Measurements from ENCODE around the gene ZNF358. TPM values are rescaled to one million over a fixed set of nuclear protein-coding genes. Genes with fewer than 3 reads are reported as not detected.

The ZNF358 gene
- total and polyA plus RNA-seq, 2 donors (not counting 1 experiment from before 2014, with no cell fraction given) = 16.7 to 26.8 TPM

- TF ChIP-seq CTCF (conservative IDR thresholded peaks at IDR 0.05 in 1 of 2, IDR thresholded peaks at IDR 0.05 in 1 of 2; ENCODE audit: low read depth in 1 of 2, low read length in 2 of 2) (no peak), EZH2 (IDR thresholded peaks at IDR 0.05; ENCODE audit: low read length, missing control alignments) (no peak)
- Histone ChIP-seq H3K9ac (ENCODE audit: insufficient read depth, low read length) (no peak overlapping the region), H4K20me1 (ENCODE audit: control insufficient read depth, extremely low read depth, insufficient read depth, low read length) (no peaks in the 10 kb centered on the region), H3K27ac (ENCODE audit: insufficient read depth, low read length) (no peak overlapping the region), H3K4me3 (replicated peaks in 1 of 4; ENCODE audit: control extremely low read depth in 1 of 4, insufficient read depth in 1 of 4, low read depth in 3 of 4, low read length in 4 of 4) (no peak overlapping the region), H3K4me1 (ENCODE audit: control insufficient read depth, extremely low read depth, insufficient read depth, low read length) (no peaks in the 10 kb centered on the region), H3K27me3 (ENCODE audit: control insufficient read depth, insufficient read depth, low read length) (no peaks in the 10 kb centered on the region), H2AFZ (ENCODE audit: low read length) (no peak overlapping the region), H3K36me3 (ENCODE audit: control insufficient read depth, insufficient read depth, low read length) (peaks cover 29% of the 10 kb centered on the region), H3K4me2 (ENCODE audit: extremely low read depth, insufficient read depth, low read length) (no peak overlapping the region), H3K79me2 (ENCODE audit: control insufficient read depth, insufficient read depth, low read length) (no peaks in the 10 kb centered on the region), H3K9me3 (ENCODE audit: control insufficient read depth, insufficient read depth, low read depth, low read length) (no peaks in the 10 kb centered on the region)
- no peak for DNase-seq (ENCODE audit: low read depth in 2 of 2)
Measured at GRCh38 chr19:7545904-7546303, 30.0 kb downstream of the ZNF358 start.

GRCh38 chr19:7547159-7547558 lies 31.3 kb downstream of the ZNF358 start:
- H3K9ac ChIP-seq (ENCODE audit: insufficient read depth, low read length) = no peak overlapping the region
- DNase-seq (ENCODE audit: low read depth in 2 of 2) = no peak
- H3K9me3 ChIP-seq (ENCODE audit: control insufficient read depth, insufficient read depth, low read depth, low read length) = no peaks in the 10 kb centered on the region
- H4K20me1 ChIP-seq (ENCODE audit: control insufficient read depth, extremely low read depth, insufficient read depth, low read length) = no peaks in the 10 kb centered on the region
- no peak overlapping the region for H3K27ac ChIP-seq (ENCODE audit: insufficient read depth, low read length)
- H3K4me2 ChIP-seq (ENCODE audit: extremely low read depth, insufficient read depth, low read length) = no peak overlapping the region
- no peak overlapping the region for H2AFZ ChIP-seq (ENCODE audit: low read length)
- H3K79me2 ChIP-seq (ENCODE audit: control insufficient read depth, insufficient read depth, low read length) = no peaks in the 10 kb centered on the region
- H3K4me3 ChIP-seq (replicated peaks in 1 of 4; ENCODE audit: control extremely low read depth in 1 of 4, insufficient read depth in 1 of 4, low read depth in 3 of 4, low read length in 4 of 4) = no peak overlapping the region
- peaks cover 19% of the 10 kb centered on the region for H3K36me3 ChIP-seq (ENCODE audit: control insufficient read depth, insufficient read depth, low read length)
- no peaks in the 10 kb centered on the region for H3K4me1 ChIP-seq (ENCODE audit: control insufficient read depth, extremely low read depth, insufficient read depth, low read length)
- H3K27me3 ChIP-seq (ENCODE audit: control insufficient read depth, insufficient read depth, low read length) = no peaks in the 10 kb centered on the region
- TF ChIP-seq EZH2 (IDR thresholded peaks at IDR 0.05; ENCODE audit: low read length, missing control alignments) (no peak), CTCF (conservative IDR thresholded peaks at IDR 0.05 in 1 of 2, IDR thresholded peaks at IDR 0.05 in 1 of 2; ENCODE audit: low read depth in 1 of 2, low read length in 2 of 2) (no peak)

- Histone ChIP-seq H3K9me3 (ENCODE audit: control insufficient read depth, insufficient read depth, low read depth, low read length) (no peaks in the 10 kb centered on the region), H3K27ac (ENCODE audit: insufficient read depth, low read length) (no peak overlapping the region), H3K4me1 (ENCODE audit: control insufficient read depth, extremely low read depth, insufficient read depth, low read length) (no peaks in the 10 kb centered on the region), H3K79me2 (ENCODE audit: control insufficient read depth, insufficient read depth, low read length) (no peaks in the 10 kb centered on the region), H3K4me3 (replicated peaks in 1 of 4; ENCODE audit: control extremely low read depth in 1 of 4, insufficient read depth in 1 of 4, low read depth in 3 of 4, low read length in 4 of 4) (no peak overlapping the region), H3K4me2 (ENCODE audit: extremely low read depth, insufficient read depth, low read length) (no peak overlapping the region), H3K9ac (ENCODE audit: insufficient read depth, low read length) (no peak overlapping the region), H2AFZ (ENCODE audit: low read length) (no peak overlapping the region), H4K20me1 (ENCODE audit: control insufficient read depth, extremely low read depth, insufficient read depth, low read length) (no peaks in the 10 kb centered on the region), H3K27me3 (ENCODE audit: control insufficient read depth, insufficient read depth, low read length) (no peaks in the 10 kb centered on the region), H3K36me3 (ENCODE audit: control insufficient read depth, insufficient read depth, low read length) (peaks cover 11% of the 10 kb centered on the region)
- TF ChIP-seq CTCF (conservative IDR thresholded peaks at IDR 0.05 in 1 of 2, IDR thresholded peaks at IDR 0.05 in 1 of 2; ENCODE audit: low read depth in 1 of 2, low read length in 2 of 2) = no peak
- no peak for DNase-seq (ENCODE audit: low read depth in 2 of 2)
Measured at GRCh38 chr19:7549429-7550148, 33.7 kb downstream of the ZNF358 start.

Measured in fibroblast of lung (primary cell).